GM13976 (cell line): ENCODE data around the gene EVC2.

ENCODE experiments used
- DNase-seq: peaks from one replicate; pipeline ENCODE4 v3.0.0; 2012; ENCODE audit warnings: low spot score
- CTCF ChIP-seq: IDR thresholded peaks from 2 replicates; pipeline ENCODE4 v1.5.1; 2012; ENCODE audit warnings: borderline replicate concordance, mild to moderate bottlenecking; ENCODE audit not compliant: insufficient read depth; ENCODE audit errors: extremely low read depth, missing control alignments, control extremely low read depth
- in situ Hi-C: fragments of 300-500 bp; cut with MboI; formaldehyde crosslinking; loops from one replicate; pipeline ENCODE4 v1.12.0; 2022; ENCODE audit warnings: low sequenced_read_pairs, mixed read lengths, inconsistent platforms; ENCODE audit not compliant: unreplicated experiment

EVC2 gene

GRCh38 chr4:5636766-5637670, 71.3 kb downstream of the EVC2 start:
- in situ Hi-C loops, result no loop called here
- TF ChIP-seq CTCF, result no peak
- no peak for DNase-seq

GRCh38 chr4:5635826-5636195, 72.5 kb downstream of the EVC2 start:
- in situ Hi-C loops, result no loop called here
- no peak for DNase-seq
- no peak for TF ChIP-seq CTCF

GRCh38 chr4:5632571-5632970, 75.8 kb downstream of the EVC2 start:
- DNase-seq, result no peak
- no peak for TF ChIP-seq CTCF
- in situ Hi-C loops, result no loop called here

- in situ Hi-C loops, result no loop called here
- no peak for DNase-seq
- TF ChIP-seq CTCF, result no peak
These were observed 76.3 kb downstream of the EVC2 start for GRCh38 chr4:5632066-5632440.

GRCh38 chr4:5631352-5632065, 76.8 kb downstream of the EVC2 start:
- in situ Hi-C loops, result no loop called here
- no peak for DNase-seq

GRCh38 chr4:5630762-5631161, 77.6 kb downstream of the EVC2 start:
- no peak for DNase-seq
- in situ Hi-C loops, result no loop called here
- TF ChIP-seq CTCF, result no peak

More at GRCh38 chr4:5631352-5632065, 76.8 kb downstream of the EVC2 start:
- TF ChIP-seq CTCF, result no peak
